H1 (cell line): ENCODE results near the gene KEL. TPM values are rescaled to one million over a fixed set of nuclear protein-coding genes. Genes with fewer than 3 reads are reported as not detected.

Experiments
- CTCF ChIA-PET: fragments of 300-600 bp; sonication (Branson Sonifier 250); formaldehyde crosslinking; loops from one replicate; lab custom pipeline; 2021; ENCODE audit not compliant: partially characterized antibody; lab: Charles Lee
- POLR2A ChIA-PET: fragments of 300-600 bp; sonication (Branson Sonifier 250); formaldehyde crosslinking; loops from one replicate; lab custom pipeline; 2021; ENCODE audit warnings: inconsistent platforms; ENCODE audit not compliant: partially characterized antibody; lab: Charles Lee
- DNase-seq, 2 experiments: peaks; one replicate each; pipeline versions ENCODE4 v3.0.0 to v3.0.0-alpha.2; 2010 to 2022; ENCODE audit warnings: low spot score in 2 of 2, low read depth in 1 of 2, mixed read lengths in 1 of 2
- FAIRE-seq: peaks from 2 replicates; lab custom pipeline; 2011; peaks lifted over from hg19 to GRCh38; lab: Jason Lieb, UNC
- H2AFZ ChIP-seq: 2 replicates; pipeline ENCODE4 v1.8.1; 2012; ENCODE audit warnings: low read length, inconsistent platforms
- H2AK5ac ChIP-seq: 2 replicates; pipeline ENCODE4 v1.6.1; 2013; ENCODE audit warnings: low read depth, low read length
- H2BK120ac ChIP-seq: replicated peaks from 2 replicates; pipeline ENCODE3; 2013; ENCODE audit warnings: low read depth, low read length, inconsistent platforms
- H2BK12ac ChIP-seq: 2 replicates; pipeline ENCODE4 v1.6.1; 2013; ENCODE audit warnings: low read depth, low read length
- H2BK15ac ChIP-seq: 2 replicates; pipeline ENCODE4 v1.6.1; 2013; ENCODE audit warnings: low read length
- H2BK20ac ChIP-seq: 2 replicates; pipeline ENCODE4 v1.6.1; 2013; ENCODE audit warnings: low read length
- H2BK5ac ChIP-seq: 2 replicates; pipeline ENCODE4 v1.6.1; 2013; ENCODE audit warnings: low read depth, low read length
- H3K14ac ChIP-seq: 2 replicates; pipeline ENCODE4 v1.6.1; 2013; ENCODE audit warnings: inconsistent platforms; ENCODE audit not compliant: insufficient read length
- H3K18ac ChIP-seq: 2 replicates; pipeline ENCODE4 v1.6.1; 2013; ENCODE audit warnings: low read length; ENCODE audit errors: extremely low read depth
- H3K23ac ChIP-seq: 2 replicates; pipeline ENCODE4 v1.6.1; 2013; ENCODE audit warnings: inconsistent platforms; ENCODE audit not compliant: insufficient read length
- H3K23me2 ChIP-seq: 2 replicates; pipeline ENCODE4 v1.6.1; 2013; ENCODE audit warnings: low read depth, low read length
- H3K27ac ChIP-seq: 2 replicates; pipeline ENCODE4 v1.6.1; 2011; ENCODE audit warnings: low read depth, low read length, inconsistent platforms
- H3K27me3 ChIP-seq, 4 experiments: replicated peaks in 1 of 4; 1 replicate in 1 of 4; 2 replicates in 3 of 4; pipeline versions ENCODE4 v1.6.1 to v1.8.1; 2011 to 2013; ENCODE audit warnings: low read length in 3 of 4, mild to moderate bottlenecking in 3 of 4, inconsistent platforms in 2 of 4, mixed read lengths in 2 of 4, moderate library complexity in 1 of 4; ENCODE audit not compliant: control insufficient read depth in 3 of 4, insufficient read depth in 3 of 4; ENCODE audit errors: extremely low read depth in 1 of 4
- H3K36me3 ChIP-seq, 4 experiments: 2 replicates each; pipeline versions ENCODE4 v1.6.1 to v1.8.1; 2011 to 2013; ENCODE audit warnings: mild to moderate bottlenecking in 4 of 4, low read length in 3 of 4, moderate library complexity in 2 of 4, control low read depth in 1 of 4, inconsistent platforms in 1 of 4; ENCODE audit not compliant: insufficient read depth in 4 of 4, control insufficient read depth in 2 of 4
- H3K4ac ChIP-seq: replicated peaks from 2 replicates; pipeline ENCODE3; 2013; ENCODE audit warnings: low read length, low read depth, mixed read lengths, inconsistent platforms; ENCODE audit not compliant: insufficient read length
- H3K4me1 ChIP-seq, 4 experiments: replicated peaks in 1 of 4; 1 replicate in 1 of 4; 2 replicates in 3 of 4; pipeline versions ENCODE4 v1.6.1 to v1.8.1; 2011 to 2013; ENCODE audit warnings: low read length in 3 of 4, inconsistent platforms in 2 of 4, mixed read lengths in 1 of 4; ENCODE audit not compliant: insufficient read depth in 4 of 4, control insufficient read depth in 3 of 4
- H3K4me2 ChIP-seq, 2 experiments: 2 replicates each; pipeline versions ENCODE4 v1.6.1 to v1.8.1; 2011 to 2013; ENCODE audit warnings: low read depth in 2 of 2, low read length in 2 of 2, control low read depth in 1 of 2, inconsistent platforms in 1 of 2, mild to moderate bottlenecking in 1 of 2; ENCODE audit not compliant: insufficient read depth in 1 of 2
- H3K4me3 ChIP-seq, 4 experiments: fragments of 200-600, 300-600 bp in 1 of 4; sonication (generic), shearing (Covaris generic), sonication (Bioruptor Twin) in 1 of 4; 2 replicates each; pipeline versions ENCODE4 v1.5.1 to v1.8.1; 2011 to 2016; ENCODE audit warnings: low read length in 4 of 4, low read depth in 3 of 4, control low read depth in 2 of 4, inconsistent platforms in 2 of 4, mild to moderate bottlenecking in 2 of 4, mixed read lengths in 1 of 4, moderate library complexity in 1 of 4; ENCODE audit not compliant: insufficient read depth in 2 of 4; ENCODE audit errors: extremely low read depth in 1 of 4
- H3K56ac ChIP-seq: replicated peaks from 2 replicates; pipeline ENCODE3; 2013; ENCODE audit warnings: low read depth, mild to moderate bottlenecking, mixed read lengths, low read length, inconsistent platforms; ENCODE audit not compliant: insufficient read length
- H3K79me1 ChIP-seq: 2 replicates; pipeline ENCODE4 v1.6.1; 2013; ENCODE audit warnings: low read depth, low read length, control low read depth
- H3K79me2 ChIP-seq, 2 experiments: 2 replicates each; pipeline versions ENCODE4 v1.6.1 to v1.8.1; 2012 to 2013; ENCODE audit warnings: low read length in 2 of 2, mild to moderate bottlenecking in 2 of 2, inconsistent platforms in 1 of 2; ENCODE audit not compliant: insufficient read depth in 2 of 2, control insufficient read depth in 1 of 2
- H3K9ac ChIP-seq, 4 experiments: replicated peaks in 1 of 4; 1 replicate in 1 of 4; 2 replicates in 3 of 4; pipeline versions ENCODE4 v1.6.1 to v1.8.1; 2011 to 2013; ENCODE audit warnings: low read depth in 3 of 4, low read length in 3 of 4, control low read depth in 2 of 4, mild to moderate bottlenecking in 2 of 4, moderate library complexity in 2 of 4, inconsistent platforms in 1 of 4; ENCODE audit errors: extremely low read depth in 1 of 4
- H3K9me3 ChIP-seq, 2 experiments: 2 replicates each; pipeline versions ENCODE4 v1.6.1 to v1.8.1; 2012 to 2013; ENCODE audit warnings: mild to moderate bottlenecking in 2 of 2, moderate library complexity in 2 of 2, control low read depth in 1 of 2, inconsistent platforms in 1 of 2, low read depth in 1 of 2, low read length in 1 of 2, mixed read lengths in 1 of 2; ENCODE audit not compliant: insufficient read depth in 2 of 2
- H4K20me1 ChIP-seq, 2 experiments: replicated peaks in 1 of 2; 2 replicates each; pipeline versions ENCODE3 to v1.8.1; 2011 to 2013; ENCODE audit warnings: inconsistent platforms in 2 of 2, low read length in 2 of 2, mild to moderate bottlenecking in 1 of 2; ENCODE audit not compliant: insufficient read depth in 2 of 2, control insufficient read depth in 1 of 2
- H4K5ac ChIP-seq: 2 replicates; pipeline ENCODE4 v1.6.1; 2013; ENCODE audit warnings: low read length, low read depth, mixed read lengths, inconsistent platforms; ENCODE audit not compliant: insufficient read length
- H4K8ac ChIP-seq: 2 replicates; pipeline ENCODE4 v1.8.0; 2013; ENCODE audit warnings: mild to moderate bottlenecking, moderate library complexity, low read length, inconsistent platforms; ENCODE audit not compliant: insufficient read depth; ENCODE audit errors: extremely low read depth
- H4K91ac ChIP-seq: replicated peaks from 2 replicates; pipeline ENCODE3; 2013; ENCODE audit warnings: low read length, mixed read lengths, inconsistent platforms; ENCODE audit not compliant: insufficient read length
- BCL11A ChIP-seq, 2 experiments: IDR thresholded peaks; one replicate each; pipeline ENCODE4 v1.6.1; 2011; ENCODE audit warnings: low read depth in 2 of 2, low read length in 2 of 2, mild to moderate bottlenecking in 2 of 2
- BRCA1 ChIP-seq: IDR thresholded peaks from 2 replicates; pipeline ENCODE4 v1.6.1; 2012; ENCODE audit warnings: low read depth, low read length, improper control_type of control experiment
- CTBP2 ChIP-seq: IDR thresholded peaks from 2 replicates; pipeline ENCODE4 v1.7.0; 2011; ENCODE audit warnings: borderline replicate concordance, mild to moderate bottlenecking, moderate library complexity, mixed read lengths, low read length; ENCODE audit not compliant: insufficient read depth, insufficient read length
- EZH2 ChIP-seq: fragments of 200-600 bp; sonication (generic); IDR thresholded peaks from 2 replicates; pipeline ENCODE4 v1.7.1; 2012; ENCODE audit warnings: low read depth, mild to moderate bottlenecking, moderate library complexity, low read length, inconsistent platforms; ENCODE audit not compliant: severe bottlenecking
- JUND ChIP-seq: IDR thresholded peaks from 2 replicates; pipeline ENCODE4 v1.6.1; 2011; ENCODE audit warnings: mild to moderate bottlenecking, improper control_type of control experiment, low read length
- RAD21 ChIP-seq, 2 experiments: IDR thresholded peaks in 1 of 2; conservative IDR thresholded peaks in 1 of 2; 2 replicates each; pipeline ENCODE4 v1.6.1; 2011; ENCODE audit warnings: low read depth in 2 of 2, low read length in 2 of 2, improper control_type of control experiment in 1 of 2, inconsistent platforms in 1 of 2, mild to moderate bottlenecking in 1 of 2, moderate library complexity in 1 of 2
- RBBP5 ChIP-seq: IDR thresholded peaks from 2 replicates; pipeline ENCODE4 v1.7.1; 2012; ENCODE audit warnings: low read depth, mild to moderate bottlenecking, inconsistent platforms, low read length, moderate library complexity, borderline replicate concordance
- SP2 ChIP-seq: IDR thresholded peaks from 2 replicates; pipeline ENCODE4 v1.6.1; 2012; ENCODE audit warnings: mild to moderate bottlenecking, low read length, inconsistent platforms
- TBP ChIP-seq: IDR thresholded peaks from 2 replicates; pipeline ENCODE4 v1.6.1; 2011; ENCODE audit warnings: low read depth, low read length, improper control_type of control experiment
- TEAD4 ChIP-seq: IDR thresholded peaks from 2 replicates; pipeline ENCODE4 v1.6.1; 2012; ENCODE audit warnings: low read depth, low read length, inconsistent platforms, mixed read lengths
- YY1 ChIP-seq: IDR thresholded peaks from 2 replicates; pipeline ENCODE4 v1.6.1; 2011; ENCODE audit warnings: low read depth, mild to moderate bottlenecking, low read length
- WGBS, 2 experiments: shearing (Covaris generic) in 1 of 2; methylation state at CpG; one replicate each; pipeline versions ENCODE4 v1.1.6 to v1.1.7; 2013 to 2015; ENCODE audit warnings: low lambda C conversion rate in 2 of 2, mixed read lengths in 2 of 2, inconsistent platforms in 1 of 2, low coverage in 1 of 2, missing lambda C conversion rate in 1 of 2; ENCODE audit not compliant: insufficient replicate concordance in 2 of 2, insufficient coverage in 1 of 2, insufficient read length in 1 of 2; ENCODE audit errors: extremely low coverage in 1 of 2, missing lambda C conversion rate in 1 of 2; 5-methylcytosine and 5-hydroxymethylcytosine counted together
- polyA plus RNA-seq, 7 experiments: library from polyadenylated mRNA; depleted of rRNA in 3 of 7; stranded (reverse) in 5 of 7; unstranded in 2 of 7; fragments of >200 nt in 5 of 7; fragments of 200-250 nt in 2 of 7; gene quantifications; 1 replicate in 5 of 7; 2 replicates in 1 of 7; 4 replicates in 1 of 7; pipeline versions ENCODE4 v1.2.1 to v1.2.3, GENCODE V29; 2011 to 2013; ENCODE audit warnings: missing spikeins in 2 of 7, mixed read lengths in 2 of 7
- total RNA-seq: library from RNA; stranded (reverse); fragmentation: NEBNext Ultra II Directional; extraction: Animal tissue kit (Norgen Biotek cat#: 25700); gene quantifications from 2 replicates; pipeline ENCODE4 v1.2.1, GENCODE V29; 2021

The KEL gene
- total and polyA plus RNA-seq, 2 of the 8 experiments (the other 6 are each of a cell fraction or from before 2014, with no cell fraction given): 1.8 to 1.9 TPM

GRCh38 chr7:142908921-142909890, 53.0 kb downstream of the KEL start:
- Histone ChIP-seq H2BK120ac (no peak overlapping the region), H3K9me3 (peaks cover 21 to 28% of the 10 kb centered on the region in 2 experiments), H3K23ac (no peak overlapping the region), H3K4ac (no peak overlapping the region), H3K27ac (no peak overlapping the region), H2BK15ac (no peak overlapping the region), H3K4me3 (no peak overlapping the region), H3K9ac (no peak overlapping the region), H3K79me1 (no peaks in the 10 kb centered on the region), H3K4me2 (no peak overlapping the region), H4K8ac (peak overlapping the region; percentile 75; the same call in 1 of the 2 replicates), H2BK5ac (no peak overlapping the region), H4K5ac (no peak overlapping the region), H3K79me2 (no peaks in the 10 kb centered on the region), H2BK20ac (no peak overlapping the region), H3K14ac (no peak overlapping the region), H3K56ac (no peak overlapping the region), H3K4me1 (no peaks in the 10 kb centered on the region), H4K20me1 (no peaks in the 10 kb centered on the region), H2AK5ac (no peak overlapping the region), H3K23me2 (no peaks in the 10 kb centered on the region), H3K27me3 (no peaks in the 10 kb centered on the region), H2AFZ (peak overlapping the region; percentile 94), H3K18ac (no peak overlapping the region), H4K91ac (peak overlapping the region; percentile 35), H3K36me3 (no peaks in the 10 kb centered on the region), H2BK12ac (no peak overlapping the region)
- ChIA-PET POLR2A (interaction anchor here (1.0 kb wide), 1 partner anchor 14 kb away, joined by 5 read pairs; no protein-coding TSS in a partner anchor), CTCF (interaction anchor here (0.7 to 3.9 kb wide), 30 partner anchors 10 to 533 kb away, joined by 3 to 34 read pairs (median 5); partner anchors contain the start of genes KEL and TRPV5)
- DNase-seq (no peak), FAIRE-seq (peak; percentile 39)
- WGBS, 2 experiments: 86% methylated on average over 21 of the region's 21 CpGs; no CpG with 5 or more reads in 1 of the 2 experiments
- TF ChIP-seq CTBP2: no peak
- TF ChIP-seq EZH2: no peak
- TF ChIP-seq BCL11A (IDR thresholded peaks at IDR 0.05; ENCODE audit: low read depth in 2 of 2, low read length in 2 of 2): no peak
- TF ChIP-seq SP2: no peak
- no peak for TF ChIP-seq JUND
- peak; percentile 43 to 55 for TF ChIP-seq RAD21 (IDR thresholded peaks at IDR 0.05 in 1 of 2, conservative IDR thresholded peaks at IDR 0.05 in 1 of 2; ENCODE audit: low read depth in 2 of 2, low read length in 2 of 2)
- no peak for TF ChIP-seq BRCA1
- TF ChIP-seq YY1: peak; percentile 67; the same call in 1 of the 2 replicates
- no peak for TF ChIP-seq RBBP5
- no peak for TF ChIP-seq TEAD4
- no peak for TF ChIP-seq TBP
